Measurements from ENCODE around the gene MYH15. TPM values are rescaled to one million over a fixed set of nuclear protein-coding genes. Genes with fewer than 3 reads are reported as not detected.

MYH15 gene
- total RNA-seq, 4 donors from 2014 or later = 0.18 to 0.38 TPM; not detected in 2

- TF ChIP-seq POLR2A (IDR thresholded peaks at IDR 0.05) = no peak
- no peak for TF ChIP-seq CTCF (IDR thresholded peaks at IDR 0.05)
- no peak overlapping the region for H3K4me3 ChIP-seq
- DNase-seq = no peak
- H3K4me1 ChIP-seq = no peaks in the 10 kb centered on the region
- H3K9me3 ChIP-seq = no peaks in the 10 kb centered on the region
- H3K36me3 ChIP-seq = no peaks in the 10 kb centered on the region
- H3K27ac ChIP-seq = no peak overlapping the region
- no peaks in the 10 kb centered on the region for H3K27me3 ChIP-seq
Observed at GRCh38 chr3:108497271-108497670, 13.1 kb downstream of the MYH15 start.

- H3K27ac ChIP-seq = no peak overlapping the region
- no peak overlapping the region for H3K4me3 ChIP-seq
- DNase-seq = no peak
- no peaks in the 10 kb centered on the region for H3K4me1 ChIP-seq
- no peak for TF ChIP-seq CTCF (IDR thresholded peaks at IDR 0.05)
- TF ChIP-seq POLR2A (IDR thresholded peaks at IDR 0.05) = no peak
- H3K27me3 ChIP-seq = no peaks in the 10 kb centered on the region
- no peaks in the 10 kb centered on the region for H3K36me3 ChIP-seq
- H3K9me3 ChIP-seq = no peaks in the 10 kb centered on the region
Observed at GRCh38 chr3:108495717-108496116, 14.7 kb downstream of the MYH15 start.

- Histone ChIP-seq H3K4me3 (no peak overlapping the region), H3K27me3 (no peaks in the 10 kb centered on the region), H3K36me3 (no peaks in the 10 kb centered on the region), H3K9me3 (no peaks in the 10 kb centered on the region), H3K4me1 (no peaks in the 10 kb centered on the region), H3K27ac (no peak overlapping the region)
- no peak for DNase-seq
- no peak for TF ChIP-seq CTCF (IDR thresholded peaks at IDR 0.05)
Observed at GRCh38 chr3:108494906-108495531, 15.4 kb downstream of the MYH15 start.

GRCh38 chr3:108493862-108494261 lies 16.5 kb downstream of the MYH15 start:
- DNase-seq = peak in 2 of 3 donors; percentile 47 to 52

GRCh38 chr3:108491456-108491855 lies 18.9 kb downstream of the MYH15 start:
- Histone ChIP-seq H3K4me3 (no peak overlapping the region), H3K9me3 (no peaks in the 10 kb centered on the region), H3K27ac (no peak overlapping the region), H3K36me3 (no peaks in the 10 kb centered on the region), H3K4me1 (no peaks in the 10 kb centered on the region), H3K27me3 (no peaks in the 10 kb centered on the region)
- no peak for TF ChIP-seq CTCF (IDR thresholded peaks at IDR 0.05)
- TF ChIP-seq POLR2A (IDR thresholded peaks at IDR 0.05) = no peak
- no peak for DNase-seq

More at GRCh38 chr3:108493862-108494261, 16.5 kb downstream of the MYH15 start:
- TF ChIP-seq CTCF (IDR thresholded peaks at IDR 0.05) = peak in 3 of 6 experiments; percentile 24 to 48 (median 25)
- no peak for TF ChIP-seq POLR2A (IDR thresholded peaks at IDR 0.05)
- no peaks in the 10 kb centered on the region for H3K36me3 ChIP-seq
- no peaks in the 10 kb centered on the region for H3K27me3 ChIP-seq
- no peak overlapping the region for H3K27ac ChIP-seq
- H3K4me1 ChIP-seq = no peaks in the 10 kb centered on the region
- H3K9me3 ChIP-seq = no peaks in the 10 kb centered on the region
- no peak overlapping the region for H3K4me3 ChIP-seq

GRCh38 chr3:108489776-108490175 lies 20.6 kb downstream of the MYH15 start:
- Histone ChIP-seq H3K36me3 (no peaks in the 10 kb centered on the region), H3K9me3 (no peaks in the 10 kb centered on the region), H3K27ac (no peak overlapping the region), H3K4me1 (no peaks in the 10 kb centered on the region), H3K4me3 (no peak overlapping the region), H3K27me3 (no peaks in the 10 kb centered on the region)
- peak in 2 of 3 donors; percentile 21 to 50 for DNase-seq
- TF ChIP-seq POLR2A (IDR thresholded peaks at IDR 0.05) = no peak
- peak; percentile 59 to 82 (median 75) for TF ChIP-seq CTCF (IDR thresholded peaks at IDR 0.05)

Data from Peyer's patch (tissue), 4 donors.